ENCODE measurements around the gene SEC14L3.

The SEC14L3 gene

GRCh38 chr22:30438559-30438958 is 33.3 kb downstream of the SEC14L3 start:
- H3K27ac ChIP-seq (ENCODE audit: extremely low read depth, low read depth, low read length): no peak overlapping the region
- CTCF ChIA-PET: interaction anchor here (2.9 kb wide), 1 partner anchor 13 kb away, joined by 11 read pairs; the partner anchor contains the start of gene MTFP1

GRCh38 chr22:30436196-30436595 is 35.6 kb downstream of the SEC14L3 start:
- POLR2A ChIA-PET: interaction anchor here (2.8 kb wide), 1 partner anchor 12 kb away, joined by 11 read pairs; no protein-coding TSS in a partner anchor
- CTCF ChIA-PET: interaction anchor here (1.5 to 2.1 kb wide), 2 partner anchors 9 to 11 kb away, joined by 10 read pairs; no protein-coding TSS in a partner anchor
- Histone ChIP-seq H3K4me3 (ENCODE audit: low read depth, low read length) (no peak overlapping the region), H3K9me3 (ENCODE audit: control insufficient read depth, insufficient read depth, low read depth, low read length) (no peaks in the 10 kb centered on the region), H3K36me3 (ENCODE audit: control insufficient read depth in 2 of 2, insufficient read depth in 1 of 2, low read length in 2 of 2) (no peaks in the 10 kb centered on the region), H3K4me1 (ENCODE audit: control insufficient read depth, insufficient read depth, low read length) (no peaks in the 10 kb centered on the region), H3K27ac (ENCODE audit: extremely low read depth, low read depth, low read length) (no peak overlapping the region)
- TF ChIP-seq GLIS1 (tag by site-specific recombination; IDR thresholded peaks at IDR 0.05): no peak
- TF ChIP-seq ZBTB8A (tag by site-specific recombination; IDR thresholded peaks at IDR 0.05): no peak
- TF ChIP-seq ZNF623 (tag by site-specific recombination; IDR thresholded peaks at IDR 0.05): no peak
- no peak for TF ChIP-seq ZNF335 (tag by site-specific recombination; conservative IDR thresholded peaks at IDR 0.05)
- TF ChIP-seq ZNF692 (tag by site-specific recombination; IDR thresholded peaks at IDR 0.05): no peak
- no peak for TF ChIP-seq ZNF549 (tag by site-specific recombination; IDR thresholded peaks at IDR 0.05)
- TF ChIP-seq ZNF660 (tag by site-specific recombination; IDR thresholded peaks at IDR 0.05): no peak
- TF ChIP-seq SCRT2 (tag by site-specific recombination; IDR thresholded peaks at IDR 0.05): no peak
- no peak for TF ChIP-seq ZNF2 (tag by site-specific recombination; IDR thresholded peaks at IDR 0.05)
- TF ChIP-seq RBAK (tag by site-specific recombination; IDR thresholded peaks at IDR 0.05): no peak
- TF ChIP-seq, protein P1, sequence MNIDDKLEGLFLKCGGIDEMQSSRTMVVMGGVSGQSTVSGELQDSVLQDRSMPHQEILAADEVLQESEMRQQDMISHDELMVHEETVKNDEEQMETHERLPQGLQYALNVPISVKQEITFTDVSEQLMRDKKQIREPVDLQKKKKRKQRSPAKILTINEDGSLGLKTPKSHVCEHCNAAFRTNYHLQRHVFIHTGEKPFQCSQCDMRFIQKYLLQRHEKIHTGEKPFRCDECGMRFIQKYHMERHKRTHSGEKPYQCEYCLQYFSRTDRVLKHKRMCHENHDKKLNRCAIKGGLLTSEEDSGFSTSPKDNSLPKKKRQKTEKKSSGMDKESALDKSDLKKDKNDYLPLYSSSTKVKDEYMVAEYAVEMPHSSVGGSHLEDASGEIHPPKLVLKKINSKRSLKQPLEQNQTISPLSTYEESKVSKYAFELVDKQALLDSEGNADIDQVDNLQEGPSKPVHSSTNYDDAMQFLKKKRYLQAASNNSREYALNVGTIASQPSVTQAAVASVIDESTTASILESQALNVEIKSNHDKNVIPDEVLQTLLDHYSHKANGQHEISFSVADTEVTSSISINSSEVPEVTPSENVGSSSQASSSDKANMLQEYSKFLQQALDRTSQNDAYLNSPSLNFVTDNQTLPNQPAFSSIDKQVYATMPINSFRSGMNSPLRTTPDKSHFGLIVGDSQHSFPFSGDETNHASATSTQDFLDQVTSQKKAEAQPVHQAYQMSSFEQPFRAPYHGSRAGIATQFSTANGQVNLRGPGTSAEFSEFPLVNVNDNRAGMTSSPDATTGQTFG (tag by site-specific recombination; IDR thresholded peaks at IDR 0.05; ENCODE audit: borderline replicate concordance): no peak
- TF ChIP-seq ZNF555 (tag by site-specific recombination; conservative IDR thresholded peaks at IDR 0.05): no peak
- no peak for TF ChIP-seq ZNF544 (tag by site-specific recombination; IDR thresholded peaks at IDR 0.05)

More at GRCh38 chr22:30438559-30438958, 33.3 kb downstream of the SEC14L3 start:
- Histone ChIP-seq H3K4me1 (ENCODE audit: control insufficient read depth, insufficient read depth, low read length) (no peaks in the 10 kb centered on the region), H3K36me3 (ENCODE audit: control insufficient read depth in 2 of 2, insufficient read depth in 1 of 2, low read length in 2 of 2) (no peaks in the 10 kb centered on the region), H3K4me3 (ENCODE audit: low read depth, low read length) (no peak overlapping the region), H3K9me3 (ENCODE audit: control insufficient read depth, insufficient read depth, low read depth, low read length) (no peaks in the 10 kb centered on the region)
- POLR2A ChIA-PET: interaction anchor here (2.8 kb wide), 1 partner anchor 15 kb away, joined by 11 read pairs; no protein-coding TSS in a partner anchor
- TF ChIP-seq ZNF169 (tag by site-specific recombination; IDR thresholded peaks at IDR 0.05) (no peak), ZBTB1 (tag by site-specific recombination; IDR thresholded peaks at IDR 0.05) (no peak), ZSCAN23 (tag by site-specific recombination; IDR thresholded peaks at IDR 0.05) (no peak)
- TF ChIP-seq, protein P2, sequence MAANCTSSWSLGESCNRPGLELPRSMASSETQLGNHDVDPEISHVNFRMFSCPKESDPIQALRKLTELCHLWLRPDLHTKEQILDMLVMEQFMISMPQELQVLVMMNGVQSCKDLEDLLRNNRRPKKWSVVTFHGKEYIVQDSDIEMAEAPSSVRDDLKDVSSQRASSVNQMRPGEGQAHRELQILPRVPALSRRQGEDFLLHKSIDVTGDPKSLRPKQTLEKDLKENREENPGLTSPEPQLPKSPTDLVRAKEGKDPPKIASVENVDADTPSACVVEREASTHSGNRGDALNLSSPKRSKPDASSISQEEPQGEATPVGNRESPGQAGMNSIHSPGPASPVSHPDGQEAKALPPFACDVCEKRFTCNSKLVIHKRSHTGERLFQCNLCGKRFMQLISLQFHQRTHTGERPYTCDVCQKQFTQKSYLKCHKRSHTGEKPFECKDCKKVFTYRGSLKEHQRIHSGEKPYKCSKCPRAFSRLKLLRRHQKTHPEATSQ (tag by site-specific recombination; IDR thresholded peaks at IDR 0.05): no peak
- TF ChIP-seq, protein P3, sequence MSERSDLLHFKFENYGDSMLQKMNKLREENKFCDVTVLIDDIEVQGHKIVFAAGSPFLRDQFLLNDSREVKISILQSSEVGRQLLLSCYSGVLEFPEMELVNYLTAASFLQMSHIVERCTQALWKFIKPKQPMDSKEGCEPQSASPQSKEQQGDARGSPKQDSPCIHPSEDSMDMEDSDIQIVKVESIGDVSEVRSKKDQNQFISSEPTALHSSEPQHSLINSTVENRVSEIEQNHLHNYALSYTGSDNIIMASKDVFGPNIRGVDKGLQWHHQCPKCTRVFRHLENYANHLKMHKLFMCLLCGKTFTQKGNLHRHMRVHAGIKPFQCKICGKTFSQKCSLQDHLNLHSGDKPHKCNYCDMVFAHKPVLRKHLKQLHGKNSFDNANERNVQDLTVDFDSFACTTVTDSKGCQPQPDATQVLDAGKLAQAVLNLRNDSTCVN (tag by site-specific recombination; optimal IDR thresholded peaks at IDR 0.05): no peak
